ENCODE results near the gene EXD1. TPM values are rescaled to one million over a fixed set of nuclear protein-coding genes. Genes with fewer than 3 reads are reported as not detected.
"Not testable (repeated sequence)": the region's sequence is repeated elsewhere in the genome, so short reads cannot be mapped to it uniquely, and the experiment has no call there.

The EXD1 gene
- not detected in 2 replicates for total RNA-seq (2014; rRNA removed; shearing (Covaris generic))
- 0.06 TPM in 1 of 2 replicates, not detected in the other for polyA plus RNA-seq (2014; cell fraction: nucleus; rRNA removed)

- peak; percentile 96 for DNase-seq (ENCODE audit: extremely low read depth, low read depth)
Measured at GRCh38 chr15:41230650-41231421, at the start of gene EXD1, which contains the start of gene CHP1. TSS of gene EXD1 (minus strand) at chr15:41230757. CDS start at chr15:41226575, 4,182 bp downstream. TSS of gene CHP1 (plus strand) at chr15:41231268. CDS start at chr15:41231383, 115 bp downstream.

- no peak for DNase-seq (ENCODE audit: extremely low read depth, low read depth)
Measured at GRCh38 chr15:41279535-41280283, 49.2 kb upstream of the EXD1 start.

DNA sequence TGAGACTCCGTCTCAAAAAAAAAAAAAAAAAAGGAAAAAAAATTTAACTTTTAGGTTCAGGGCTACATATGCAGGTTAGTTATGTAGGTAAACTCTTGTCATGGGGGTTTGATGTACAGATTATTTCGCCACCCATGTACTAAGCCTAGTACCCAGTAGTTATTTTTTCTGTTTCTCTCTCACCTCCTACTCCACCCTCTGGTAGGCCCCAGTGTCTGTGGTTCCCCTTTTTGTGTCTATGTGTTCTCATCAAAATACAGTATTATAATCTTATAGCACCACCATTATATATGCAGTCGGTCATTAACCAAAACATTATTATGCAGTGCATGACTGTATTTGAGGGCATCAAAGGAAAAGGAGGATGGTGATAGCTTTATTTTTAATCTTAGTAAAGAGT lies 47.8 kb upstream of the EXD1 start:
- DNase-seq (ENCODE audit: extremely low read depth, low read depth), result no peak

GRCh38 chr15:41276831-41277230 lies 46.3 kb upstream of the EXD1 start:
- DNase-seq (ENCODE audit: extremely low read depth, low read depth), result no peak

- no peak for DNase-seq (ENCODE audit: extremely low read depth, low read depth)
Measured at GRCh38 chr15:41269887-41270286, 39.3 kb upstream of the EXD1 start.

GRCh38 chr15:41263891-41264351 lies 33.4 kb upstream of the EXD1 start:
- DNase-seq (ENCODE audit: extremely low read depth, low read depth), result no peak

DNA sequence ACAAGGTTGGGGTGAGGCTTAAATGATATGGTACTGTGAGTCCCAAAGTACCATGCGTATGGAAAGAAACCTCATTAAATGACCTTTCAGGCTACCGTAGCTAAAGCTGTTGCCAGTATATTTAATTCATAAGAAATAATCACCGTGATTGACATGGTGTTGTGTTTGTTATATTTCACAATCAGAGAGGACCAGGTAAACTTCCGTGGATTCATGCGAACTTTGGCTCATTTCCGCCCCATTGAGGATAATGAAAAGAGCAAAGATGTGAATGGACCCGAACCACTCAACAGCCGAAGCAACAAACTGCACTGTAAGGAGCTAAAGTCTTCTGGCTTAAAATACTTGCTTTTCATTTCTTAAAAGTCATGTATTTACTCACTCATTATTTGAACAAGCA lies 32.0 kb upstream of the EXD1 start:
- no peak for DNase-seq (ENCODE audit: extremely low read depth, low read depth)

DNA sequence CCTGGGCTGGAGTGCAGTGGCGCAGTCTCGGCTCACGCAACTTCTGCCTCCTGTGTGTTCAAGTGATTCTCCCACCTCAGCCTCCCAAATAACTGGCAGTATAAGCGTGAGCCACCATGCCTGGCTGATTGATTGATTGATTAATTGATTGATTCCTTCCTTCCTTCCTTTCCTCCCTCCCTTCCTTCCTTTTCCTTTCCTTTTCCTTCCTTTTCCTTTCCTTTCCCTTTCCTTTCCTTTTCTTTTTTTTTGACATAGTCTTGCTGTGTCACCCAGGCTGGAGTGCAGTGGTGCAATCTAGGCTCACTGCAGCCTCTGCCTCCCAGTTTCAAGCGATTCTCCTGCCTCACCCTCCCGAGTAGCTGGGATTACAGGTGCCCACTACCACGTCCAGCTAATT lies 30.4 kb upstream of the EXD1 start:
- not testable (repeated sequence) for DNase-seq (ENCODE audit: extremely low read depth, low read depth)

DNA sequence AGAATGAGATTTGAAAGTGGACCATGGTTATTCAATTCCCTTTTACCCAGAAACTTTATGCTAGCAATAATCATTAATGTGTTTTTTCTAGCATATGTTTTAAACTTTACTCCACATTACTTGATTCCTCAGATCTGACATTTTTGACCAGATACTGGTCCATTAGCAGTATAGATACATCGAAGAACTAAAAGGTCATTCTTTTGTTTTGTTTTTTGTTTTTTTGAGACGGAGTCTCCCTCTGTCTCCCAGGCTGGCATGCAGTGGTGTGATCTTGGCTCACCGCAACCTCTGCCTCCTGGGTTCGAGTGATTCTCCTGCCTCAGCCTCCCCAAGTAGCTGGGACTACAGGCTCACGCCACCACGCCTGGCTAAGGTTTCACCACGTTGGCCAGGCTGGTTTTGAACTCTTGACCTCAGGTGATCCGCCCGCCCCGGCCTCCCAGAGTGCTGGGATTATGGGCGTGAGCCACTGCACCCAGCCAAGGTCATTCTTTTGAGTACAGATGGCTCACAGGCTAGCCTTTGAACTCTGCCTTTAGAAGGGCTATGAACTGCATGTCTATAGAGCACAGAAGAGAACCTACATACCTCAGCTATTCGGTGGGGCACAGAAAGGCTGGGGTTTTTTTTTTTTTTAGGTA lies 29.1 kb upstream of the EXD1 start:
- no peak for DNase-seq (ENCODE audit: extremely low read depth, low read depth)

- DNase-seq (ENCODE audit: extremely low read depth, low read depth), result no peak
Measured at GRCh38 chr15:41258750-41259471, 28.4 kb upstream of the EXD1 start.

DNA sequence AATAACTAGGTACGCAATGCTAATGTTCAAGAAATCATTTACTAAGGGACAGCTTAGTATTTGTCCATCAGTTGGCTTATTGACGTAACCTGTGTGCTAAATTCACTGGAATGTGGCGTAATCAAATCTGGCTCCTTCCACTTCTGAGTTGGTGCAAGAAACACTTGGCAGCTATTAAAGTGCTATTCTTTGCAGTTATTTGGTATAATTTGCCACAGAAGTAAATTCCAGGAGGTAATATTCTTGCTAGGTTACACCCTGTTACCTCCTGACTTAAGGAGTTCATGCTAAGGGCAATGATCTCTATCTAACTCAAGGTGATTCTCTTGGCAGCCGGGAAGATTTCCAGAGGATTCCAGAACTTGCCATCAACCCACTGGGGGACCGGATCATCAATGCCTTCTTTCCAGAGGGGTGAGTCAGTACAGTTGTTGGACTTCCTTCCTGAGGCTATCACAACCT lies 26.1 kb upstream of the EXD1 start:
- DNase-seq (ENCODE audit: extremely low read depth, low read depth), result no peak

GRCh38 chr15:41256103-41256502 lies 25.5 kb upstream of the EXD1 start:
- no peak for DNase-seq (ENCODE audit: extremely low read depth, low read depth)

DNA sequence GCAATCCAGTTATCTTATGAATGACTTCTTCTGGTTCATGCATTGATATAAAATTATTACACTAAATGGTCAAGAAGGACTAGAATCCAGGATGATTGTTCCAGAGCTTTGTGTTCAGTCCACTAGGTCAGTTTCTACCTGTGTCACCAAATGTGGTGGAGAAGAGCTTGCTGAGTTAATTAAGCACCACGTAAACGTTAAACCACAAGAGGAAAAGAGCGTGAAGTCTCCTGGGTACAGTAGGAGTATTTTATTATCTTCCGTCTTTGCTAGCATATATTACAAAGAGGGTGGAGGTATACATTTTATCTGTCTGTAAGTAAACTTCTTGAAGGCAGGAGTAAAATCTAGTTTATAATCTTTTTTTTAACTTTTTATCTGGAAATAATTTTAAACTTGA lies 24.0 kb upstream of the EXD1 start:
- no peak for DNase-seq (ENCODE audit: extremely low read depth, low read depth)

GRCh38 chr15:41251411-41251810 lies 20.9 kb upstream of the EXD1 start:
- no peak for DNase-seq (ENCODE audit: extremely low read depth, low read depth)

DNA sequence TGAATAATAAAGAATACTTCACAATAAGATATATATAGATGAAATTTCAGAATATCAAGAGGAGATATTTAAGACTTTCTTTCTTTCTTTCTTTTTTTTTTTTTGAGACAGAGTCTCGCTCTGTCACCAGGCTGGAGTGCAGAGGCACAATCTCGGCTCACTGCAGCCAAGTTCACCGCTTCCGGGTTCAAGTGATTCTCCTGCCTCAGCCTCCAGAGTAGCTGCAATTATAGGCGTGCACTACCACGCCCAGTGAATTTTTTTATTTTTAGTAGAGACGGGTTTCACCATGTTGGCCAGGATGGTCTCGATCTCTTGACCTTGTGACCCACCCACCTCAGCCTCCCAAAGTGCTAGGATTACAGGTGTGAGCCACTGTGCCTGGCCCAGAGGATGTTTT lies 20.2 kb upstream of the EXD1 start:
- not testable (repeated sequence) for DNase-seq (ENCODE audit: extremely low read depth, low read depth)

DNA sequence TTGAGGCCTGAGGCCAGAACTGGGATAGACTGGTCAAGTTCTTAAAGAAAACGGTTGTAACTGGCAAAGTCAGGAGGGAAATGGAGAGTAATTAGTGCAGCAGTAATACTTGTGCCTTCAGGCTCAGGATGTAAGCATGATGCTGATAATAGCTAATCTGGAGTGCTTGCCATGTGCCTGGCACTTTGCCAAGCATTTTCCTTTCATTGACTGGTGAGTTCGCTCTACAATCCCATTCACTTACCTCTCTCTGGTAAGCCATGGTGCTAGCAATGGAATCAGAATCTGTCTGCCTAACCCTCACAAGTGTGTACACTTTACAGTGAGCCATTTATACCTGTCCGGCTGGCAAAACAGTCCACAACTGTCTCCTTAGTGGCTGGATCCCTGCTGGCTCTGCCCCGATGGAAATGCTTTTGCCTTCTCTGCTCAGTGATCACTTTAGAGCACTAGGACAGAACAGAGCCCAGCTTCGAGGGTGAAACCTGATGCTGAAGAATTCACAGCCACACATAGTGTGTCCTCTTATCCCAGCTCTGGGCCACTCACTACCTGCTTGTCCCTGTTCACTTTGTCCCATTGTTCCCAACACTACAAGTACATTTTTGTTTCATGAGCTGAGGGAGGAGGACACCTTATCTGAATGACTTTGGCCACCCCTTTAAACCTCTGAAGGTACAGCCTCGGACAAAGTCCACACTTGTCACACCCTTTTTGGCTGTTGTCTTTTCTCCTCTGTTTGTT lies 10.8 kb upstream of the EXD1 start:
- no peak for DNase-seq (ENCODE audit: extremely low read depth, low read depth)

DNA sequence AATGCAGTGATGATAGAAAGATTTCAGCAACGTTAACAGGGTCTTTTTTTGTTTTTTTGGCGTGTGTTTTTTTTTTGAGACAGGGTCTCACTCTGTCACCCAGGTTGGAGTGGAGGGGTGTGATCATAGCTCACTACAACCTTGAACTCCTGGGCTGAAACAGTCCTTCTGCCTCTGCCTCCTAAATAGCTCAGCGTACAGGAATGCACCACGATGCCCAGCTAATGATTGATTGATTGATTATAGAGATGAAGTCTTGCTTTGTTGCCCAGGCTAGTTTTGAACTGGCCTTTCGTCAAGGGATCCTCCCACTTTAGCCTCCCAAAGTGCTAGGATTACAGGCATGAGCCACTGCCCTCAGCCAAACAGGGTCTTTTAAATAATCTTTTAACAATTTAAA lies 7.5 kb upstream of the EXD1 start:
- DNase-seq (ENCODE audit: extremely low read depth, low read depth), result no peak

- no peak for DNase-seq (ENCODE audit: extremely low read depth, low read depth)
Measured at GRCh38 chr15:41235929-41236328, 5.4 kb upstream of the EXD1 start.

- DNase-seq (ENCODE audit: extremely low read depth, low read depth), result not testable (repeated sequence)
Measured at GRCh38 chr15:41235228-41235627, 4.7 kb upstream of the EXD1 start.

DNA sequence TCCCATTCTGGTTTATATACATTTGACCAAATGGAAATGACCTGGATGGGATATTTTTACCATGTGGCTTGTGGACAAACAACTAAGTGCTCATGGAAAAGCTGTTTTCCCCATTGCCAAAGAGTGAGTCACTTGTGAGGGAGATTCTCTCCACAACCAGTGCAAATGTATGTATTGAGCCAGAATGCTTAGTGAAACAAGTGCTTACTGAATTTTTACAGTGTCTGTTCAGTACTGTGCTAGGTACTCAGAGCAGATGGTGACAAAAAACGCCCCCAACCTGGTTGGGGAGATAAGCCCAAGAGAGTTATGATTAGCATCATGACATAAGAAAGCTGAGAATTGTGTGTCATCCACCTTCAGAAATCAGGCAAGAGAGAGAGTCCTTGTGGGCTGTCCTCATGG lies 2.8 kb upstream of the EXD1 start:
- DNase-seq (ENCODE audit: extremely low read depth, low read depth), result no peak
